Measurements from ENCODE around the gene PRR15L.

DNA sequence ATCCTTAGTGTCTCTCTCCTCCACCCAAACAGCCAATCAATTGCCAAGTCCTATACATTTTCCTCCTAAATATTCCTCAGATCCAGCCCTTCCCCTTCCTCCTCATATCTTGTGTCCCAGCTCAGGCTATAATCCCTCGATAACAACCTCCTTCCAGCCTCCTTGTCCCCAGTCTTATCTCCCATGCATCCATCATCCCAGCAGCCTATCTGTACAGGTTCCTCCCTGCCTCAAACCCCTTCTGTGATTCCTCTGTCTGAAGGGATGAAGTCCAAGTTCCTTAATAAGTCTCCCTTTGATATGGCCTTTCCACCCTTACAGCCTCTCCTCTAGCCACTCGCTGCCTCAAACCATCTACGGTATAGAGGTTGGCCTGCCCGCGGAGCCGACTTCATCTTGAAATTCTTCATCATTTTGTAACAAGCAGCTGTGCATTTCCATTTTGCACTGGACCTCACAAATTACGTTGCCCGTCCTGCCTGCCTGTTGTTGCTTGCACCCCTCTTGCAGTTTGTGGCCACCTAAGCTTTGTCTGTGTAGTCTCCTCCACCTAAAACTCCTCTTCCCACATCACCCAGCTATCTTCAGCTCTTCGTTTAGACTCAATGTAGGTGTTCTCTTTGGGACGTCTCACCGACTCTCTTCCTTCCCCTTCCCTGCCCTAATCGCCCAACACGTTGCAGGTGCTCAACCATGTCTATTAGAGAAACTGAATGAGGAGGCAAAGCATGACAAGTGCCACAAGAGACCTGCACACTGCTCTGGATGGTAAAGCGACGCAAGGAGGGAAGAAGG, 12.4 kb upstream of the PRR15L start:
- TF ChIP-seq, protein P1, sequence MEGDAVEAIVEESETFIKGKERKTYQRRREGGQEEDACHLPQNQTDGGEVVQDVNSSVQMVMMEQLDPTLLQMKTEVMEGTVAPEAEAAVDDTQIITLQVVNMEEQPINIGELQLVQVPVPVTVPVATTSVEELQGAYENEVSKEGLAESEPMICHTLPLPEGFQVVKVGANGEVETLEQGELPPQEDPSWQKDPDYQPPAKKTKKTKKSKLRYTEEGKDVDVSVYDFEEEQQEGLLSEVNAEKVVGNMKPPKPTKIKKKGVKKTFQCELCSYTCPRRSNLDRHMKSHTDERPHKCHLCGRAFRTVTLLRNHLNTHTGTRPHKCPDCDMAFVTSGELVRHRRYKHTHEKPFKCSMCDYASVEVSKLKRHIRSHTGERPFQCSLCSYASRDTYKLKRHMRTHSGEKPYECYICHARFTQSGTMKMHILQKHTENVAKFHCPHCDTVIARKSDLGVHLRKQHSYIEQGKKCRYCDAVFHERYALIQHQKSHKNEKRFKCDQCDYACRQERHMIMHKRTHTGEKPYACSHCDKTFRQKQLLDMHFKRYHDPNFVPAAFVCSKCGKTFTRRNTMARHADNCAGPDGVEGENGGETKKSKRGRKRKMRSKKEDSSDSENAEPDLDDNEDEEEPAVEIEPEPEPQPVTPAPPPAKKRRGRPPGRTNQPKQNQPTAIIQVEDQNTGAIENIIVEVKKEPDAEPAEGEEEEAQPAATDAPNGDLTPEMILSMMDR (conservative IDR thresholded peaks at IDR 0.05; ENCODE audit: low read depth, low read length) = no peak
- TF ChIP-seq, protein P2, sequence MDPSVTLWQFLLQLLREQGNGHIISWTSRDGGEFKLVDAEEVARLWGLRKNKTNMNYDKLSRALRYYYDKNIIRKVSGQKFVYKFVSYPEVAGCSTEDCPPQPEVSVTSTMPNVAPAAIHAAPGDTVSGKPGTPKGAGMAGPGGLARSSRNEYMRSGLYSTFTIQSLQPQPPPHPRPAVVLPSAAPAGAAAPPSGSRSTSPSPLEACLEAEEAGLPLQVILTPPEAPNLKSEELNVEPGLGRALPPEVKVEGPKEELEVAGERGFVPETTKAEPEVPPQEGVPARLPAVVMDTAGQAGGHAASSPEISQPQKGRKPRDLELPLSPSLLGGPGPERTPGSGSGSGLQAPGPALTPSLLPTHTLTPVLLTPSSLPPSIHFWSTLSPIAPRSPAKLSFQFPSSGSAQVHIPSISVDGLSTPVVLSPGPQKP (IDR thresholded peaks at IDR 0.05; ENCODE audit: borderline replicate concordance, low read depth, low read length) = no peak
- TF ChIP-seq RAD21 (IDR thresholded peaks at IDR 0.05; ENCODE audit: low read length) (no peak), BHLHE40 (IDR thresholded peaks at IDR 0.05; ENCODE audit: low read depth, low read length) (no peak), POLR2A (IDR thresholded peaks at IDR 0.05; ENCODE audit: low read depth, low read length) (no peak)
